ENCODE results near the gene ARPC5.

The ARPC5 gene

GRCh38 chr1:183604038-183604808 lies 31.4 kb downstream of the ARPC5 start:
- no peak overlapping the region for H3K4me3 ChIP-seq (ENCODE audit: low read depth, low read length)

GRCh38 chr1:183602510-183602909 lies 33.1 kb downstream of the ARPC5 start:
- no peak for DNase-seq (ENCODE audit: low read depth)
- H3K4me3 ChIP-seq (ENCODE audit: low read depth, low read length) = no peak overlapping the region
- TF ChIP-seq, protein P1, sequence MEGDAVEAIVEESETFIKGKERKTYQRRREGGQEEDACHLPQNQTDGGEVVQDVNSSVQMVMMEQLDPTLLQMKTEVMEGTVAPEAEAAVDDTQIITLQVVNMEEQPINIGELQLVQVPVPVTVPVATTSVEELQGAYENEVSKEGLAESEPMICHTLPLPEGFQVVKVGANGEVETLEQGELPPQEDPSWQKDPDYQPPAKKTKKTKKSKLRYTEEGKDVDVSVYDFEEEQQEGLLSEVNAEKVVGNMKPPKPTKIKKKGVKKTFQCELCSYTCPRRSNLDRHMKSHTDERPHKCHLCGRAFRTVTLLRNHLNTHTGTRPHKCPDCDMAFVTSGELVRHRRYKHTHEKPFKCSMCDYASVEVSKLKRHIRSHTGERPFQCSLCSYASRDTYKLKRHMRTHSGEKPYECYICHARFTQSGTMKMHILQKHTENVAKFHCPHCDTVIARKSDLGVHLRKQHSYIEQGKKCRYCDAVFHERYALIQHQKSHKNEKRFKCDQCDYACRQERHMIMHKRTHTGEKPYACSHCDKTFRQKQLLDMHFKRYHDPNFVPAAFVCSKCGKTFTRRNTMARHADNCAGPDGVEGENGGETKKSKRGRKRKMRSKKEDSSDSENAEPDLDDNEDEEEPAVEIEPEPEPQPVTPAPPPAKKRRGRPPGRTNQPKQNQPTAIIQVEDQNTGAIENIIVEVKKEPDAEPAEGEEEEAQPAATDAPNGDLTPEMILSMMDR (conservative IDR thresholded peaks at IDR 0.05; ENCODE audit: low read depth, low read length) = no peak

More at GRCh38 chr1:183604038-183604808, 31.4 kb downstream of the ARPC5 start:
- peak; percentile 91 for DNase-seq (ENCODE audit: low read depth)
- TF ChIP-seq, protein P1 (conservative IDR thresholded peaks at IDR 0.05; ENCODE audit: low read depth, low read length) = no peak

- H3K4me3 ChIP-seq (ENCODE audit: low read depth, low read length) = no peak overlapping the region
- TF ChIP-seq, protein P1 (conservative IDR thresholded peaks at IDR 0.05; ENCODE audit: low read depth, low read length) = no peak
- DNase-seq (ENCODE audit: low read depth) = no peak
These were observed 34.9 kb downstream of the ARPC5 start for GRCh38 chr1:183600634-183601033.

DNA sequence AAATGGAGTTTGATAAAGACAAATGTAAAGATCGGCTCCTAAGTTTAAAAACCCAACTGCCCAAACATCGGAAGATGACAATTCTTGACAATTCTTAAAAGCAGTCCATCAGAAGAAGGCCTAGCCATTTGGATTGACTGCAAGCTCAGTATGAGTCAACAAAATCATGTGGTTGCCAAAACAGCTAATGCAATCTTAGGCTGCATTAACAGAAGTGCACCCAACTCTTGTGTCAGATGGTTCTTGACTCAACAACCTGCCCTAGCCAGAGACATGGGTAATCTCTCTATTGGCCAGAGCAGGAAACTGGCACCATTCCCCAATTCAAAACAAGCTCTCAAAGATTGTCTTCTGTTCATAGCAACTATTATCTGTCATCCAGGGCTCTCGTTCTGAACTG lies 35.4 kb downstream of the ARPC5 start:
- TF ChIP-seq, protein P1 (conservative IDR thresholded peaks at IDR 0.05; ENCODE audit: low read depth, low read length) = no peak
- peak; percentile 89 for DNase-seq (ENCODE audit: low read depth)
- H3K4me3 ChIP-seq (ENCODE audit: low read depth, low read length) = no peak overlapping the region

DNA sequence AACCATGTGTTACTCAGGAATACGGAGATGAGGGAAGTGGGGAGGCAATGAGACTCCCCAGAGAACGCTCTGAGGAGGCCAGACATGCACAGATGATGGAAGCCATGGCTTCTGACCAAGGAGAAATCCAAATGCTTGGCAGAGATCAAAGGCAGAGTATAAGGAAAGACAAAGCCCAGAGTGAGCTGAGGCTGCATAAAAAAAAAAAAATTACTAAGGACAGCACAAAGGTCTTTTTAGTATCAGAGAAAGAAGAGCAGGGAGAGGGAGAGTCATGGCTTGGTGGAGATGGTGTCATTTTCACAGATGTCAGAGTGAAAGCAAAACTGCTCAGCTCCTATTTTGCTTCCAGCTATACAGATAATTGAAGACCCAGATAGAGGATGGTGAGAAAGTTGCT lies 37.2 kb downstream of the ARPC5 start:
- TF ChIP-seq, protein P1 (conservative IDR thresholded peaks at IDR 0.05; ENCODE audit: low read depth, low read length) = no peak

DNA sequence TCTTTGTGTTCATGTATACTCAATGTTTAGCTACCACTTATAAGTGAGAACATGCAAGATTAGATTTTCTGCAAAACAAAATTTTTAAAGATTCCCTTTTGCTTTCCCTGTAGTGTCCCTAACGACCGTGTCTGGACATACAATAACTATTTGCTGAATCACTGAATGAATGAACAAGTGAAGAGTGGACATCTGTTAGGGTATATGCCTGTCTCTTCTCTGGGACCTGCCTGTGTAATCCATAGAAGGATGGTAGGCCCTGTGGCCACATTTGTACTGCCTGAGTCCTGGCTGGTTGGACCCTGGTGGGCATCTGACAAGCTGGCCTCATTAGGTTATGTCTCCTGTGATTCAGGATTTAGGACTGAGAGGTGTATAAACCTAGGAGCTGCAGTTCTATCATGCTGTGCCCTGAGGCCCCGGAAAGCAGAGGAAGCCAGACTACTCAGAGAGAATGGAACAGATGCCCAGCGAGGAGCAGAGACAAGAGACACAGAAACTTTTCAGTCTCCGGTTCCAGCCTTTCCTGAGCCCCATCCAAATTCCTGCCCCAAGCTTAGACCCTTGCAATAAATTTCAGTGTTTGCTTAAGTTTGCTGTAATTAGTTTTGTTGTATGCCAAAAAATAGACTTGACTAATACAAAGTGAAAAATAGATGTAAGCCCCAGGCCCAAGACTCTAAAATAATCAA lies 37.8 kb downstream of the ARPC5 start:
- TF ChIP-seq, protein P1 (conservative IDR thresholded peaks at IDR 0.05; ENCODE audit: low read depth, low read length) = no peak
- H3K4me3 ChIP-seq (ENCODE audit: low read depth, low read length) = no peak overlapping the region
- no peak for DNase-seq (ENCODE audit: low read depth)

More for the DNA sequence above, 37.2 kb downstream of the ARPC5 start:
- no peak overlapping the region for H3K4me3 ChIP-seq (ENCODE audit: low read depth, low read length)
- DNase-seq (ENCODE audit: low read depth) = no peak
